Stomach (tissue), 9 donors: ENCODE data around the gene BTBD19. TPM values are rescaled to one million over a fixed set of nuclear protein-coding genes. Genes with fewer than 3 reads are reported as not detected.

Experiments used
- DNase-seq, 2 donors: peaks; one replicate each; pipeline versions ENCODE4 v3.0.0 to v3.0.0-alpha.2; 2013 to 2019
- H3K27ac ChIP-seq, 5 donors: fragments of 200-600 bp in 4 of 5; sonication (generic) in 4 of 5; one replicate each; pipeline ENCODE4 v1.5.1; 2013 to 2019; ENCODE audit warnings: mild to moderate bottlenecking in 1 of 5, moderate library complexity in 1 of 5
- H3K27me3 ChIP-seq, 3 donors: fragments of 200-600 bp; sonication (generic); one replicate each; pipeline ENCODE4 v1.5.1; 2017 to 2019; ENCODE audit warnings: mixed run types in 1 of 3
- H3K36me3 ChIP-seq, 4 donors: fragments of 200-600 bp; sonication (generic); 1 replicate in 3 of 4; 2 replicates in 1 of 4; pipeline ENCODE4 v1.5.1; 2016 to 2019
- H3K4me1 ChIP-seq, 4 donors: fragments of 200-600 bp; sonication (generic); one replicate each; pipeline ENCODE4 v1.5.1; 2016 to 2019
- H3K4me3 ChIP-seq, 4 donors: fragments of 200-600 bp; sonication (generic) in 3 of 4; one replicate each; pipeline ENCODE4 v1.5.1; 2016 to 2019; ENCODE audit warnings: mild to moderate bottlenecking in 1 of 4
- H3K9me3 ChIP-seq, 4 donors: fragments of 200-600 bp; sonication (generic); one replicate each; pipeline ENCODE4 v1.5.1; 2016 to 2019
- CTCF ChIP-seq, 7 experiments: fragments of 450-650 bp in 4 of 7; fragments of 200-600 bp in 3 of 7; sonication (generic) in 3 of 7; IDR thresholded peaks; one replicate each; pipeline ENCODE4 v1.5.1; 2016 to 2019; ENCODE audit warnings: antibody characterized with exemption in 7 of 7, control low read depth in 2 of 7, mild to moderate bottlenecking in 1 of 7
- EP300 ChIP-seq: sonication (generic); formaldehyde crosslinking; IDR thresholded peaks from one replicate; pipeline ENCODE4 v1.6.1; 2017; ENCODE audit warnings: antibody characterized with exemption
- POLR2A ChIP-seq, 4 donors: fragments of 450-650 bp; IDR thresholded peaks; one replicate each; pipeline ENCODE4 v1.6.1; 2016; ENCODE audit warnings: antibody characterized with exemption in 4 of 4, control low read depth in 2 of 4, mild to moderate bottlenecking in 1 of 4, moderate library complexity in 1 of 4
- POLR2AphosphoS5 ChIP-seq, 3 donors: sonication (generic); formaldehyde crosslinking; IDR thresholded peaks; one replicate each; pipeline ENCODE4 v1.6.1; 2016; ENCODE audit warnings: antibody characterized with exemption in 3 of 3
- WGBS, 5 donors: extraction: QIAGEN DNeasy Blood & Tissue Kit in 3 of 5; methylation state at CpG; one replicate each; pipeline versions ENCODE4 v1.1.5 to v1.1.7; 2013 to 2018; 5-methylcytosine and 5-hydroxymethylcytosine counted together
- intact Hi-C: fragments of 100-400 bp; cut with DNase I; formaldehyde crosslinking; loops from one replicate; pipeline ENCODE4 v1.15.1; 2023; ENCODE audit warnings: low total_unique reads
- polyA plus RNA-seq, 3 donors: library from polyadenylated mRNA; stranded (reverse); fragments of 200-250 nt; gene quantifications; one replicate each; pipeline ENCODE4 v1.2.3, GENCODE V29; 2013
- total RNA-seq, 5 donors: library from RNA; depleted of rRNA; stranded (reverse); fragments of >200 nt; gene quantifications; one replicate each; pipeline versions ENCODE4 v1.1.0 to v1.2.3, GENCODE V29; 2014 to 2016
- donor health status: healthy with polysubstance abuse.
- donor health status: Bipolar disorder and iron deficiency.
- donor health status: healthy.

The BTBD19 gene
- total and polyA plus RNA-seq, 8 donors = 0.89 to 4.1 (median 2.9) TPM; not detected in 2

- Histone ChIP-seq H3K36me3 (no peaks in the 10 kb centered on the region), H3K27me3 (peaks cover 0 to 13% (median 8%) of the 10 kb centered on the region in 3 donors), H3K9me3 (no peaks in the 10 kb centered on the region), H3K27ac (peak within 1 kb of the TSS in 3 of 5 donors; percentile 36 to 82 (median 49)), H3K4me3 (peak within 1 kb of the TSS; percentile 49 to 62 (median 57)), H3K4me1 (peaks cover 0 to 23% (median 14%) of the 10 kb centered on the region in 4 donors)
- peak; percentile 53 to 94 for DNase-seq
- intact Hi-C loops = no loop called here
- peak in 1 of 3 donors; percentile 12 for TF ChIP-seq POLR2AphosphoS5 (IDR thresholded peaks at IDR 0.05)
- TF ChIP-seq POLR2A (IDR thresholded peaks at IDR 0.05) = no peak
- no peak for TF ChIP-seq CTCF (IDR thresholded peaks at IDR 0.05)
- 0 to 3% (median 2%) methylated on average over 25 to 72 of the region's 72 CpGs for WGBS, 5 donors
Measured at GRCh38 chr1:44842862-44843655, 34.7 kb downstream of the BTBD19 start, which contains the start of gene PTCH2. TSS of gene PTCH2 (minus strand) at chr1:44843253. CDS start at chr1:44842932, 321 bp downstream.

- H3K36me3 ChIP-seq = peaks cover 5 to 17% (median 10%) of the 10 kb centered on the region in 4 donors
- no peak for DNase-seq
- TF ChIP-seq EP300 = no peak
- no peak for TF ChIP-seq CTCF (IDR thresholded peaks at IDR 0.05)
- no peak for TF ChIP-seq POLR2AphosphoS5 (IDR thresholded peaks at IDR 0.05)
- no peak for TF ChIP-seq POLR2A (IDR thresholded peaks at IDR 0.05)
- no peak overlapping the region for H3K27ac ChIP-seq
- peaks cover 0 to 13% (median 8%) of the 10 kb centered on the region in 3 donors for H3K27me3 ChIP-seq
- intact Hi-C loops = no loop called here
- H3K4me3 ChIP-seq = no peak overlapping the region
- 73 to 95% (median 91%) methylated on average over 1 of the region's 1 CpG for WGBS, 5 donors
- H3K9me3 ChIP-seq = no peaks in the 10 kb centered on the region
- H3K4me1 ChIP-seq = peaks cover 0 to 20% (median 14%) of the 10 kb centered on the region in 4 donors
Measured at GRCh38 chr1:44846985-44847384, 38.7 kb downstream of the BTBD19 start.

- intact Hi-C loops = no loop called here
- Histone ChIP-seq H3K27ac (no peak overlapping the region), H3K4me1 (peaks cover 0 to 11% (median 9%) of the 10 kb centered on the region in 4 donors), H3K27me3 (peaks cover 0 to 6% (median 5%) of the 10 kb centered on the region in 3 donors), H3K9me3 (no peaks in the 10 kb centered on the region), H3K4me3 (no peak overlapping the region), H3K36me3 (peaks cover 6 to 17% (median 10%) of the 10 kb centered on the region in 4 donors)
- TF ChIP-seq CTCF (IDR thresholded peaks at IDR 0.05) (no peak), POLR2A (IDR thresholded peaks at IDR 0.05) (no peak), EP300 (no peak), POLR2AphosphoS5 (IDR thresholded peaks at IDR 0.05) (no peak)
- DNase-seq = no peak
- WGBS, 5 donors = 72 to 89% (median 83%) methylated on average over 1 of the region's 1 CpG; no CpG with 5 or more reads in 1 of the 5 donors
Measured at GRCh38 chr1:44847845-44848244, 39.5 kb downstream of the BTBD19 start.

- WGBS, 5 donors = 73 to 88% (median 82%) methylated on average over 7 of the region's 7 CpGs
- no peak for DNase-seq
- Histone ChIP-seq H3K4me1 (peaks cover 0 to 3% (median under 1%) of the 10 kb centered on the region in 4 donors), H3K27ac (no peak overlapping the region), H3K36me3 (peaks cover 6 to 17% (median 12%) of the 10 kb centered on the region in 4 donors), H3K9me3 (no peaks in the 10 kb centered on the region), H3K27me3 (no peaks in the 10 kb centered on the region), H3K4me3 (no peak overlapping the region)
- TF ChIP-seq POLR2A (IDR thresholded peaks at IDR 0.05) (no peak), CTCF (IDR thresholded peaks at IDR 0.05) (no peak), EP300 (no peak), POLR2AphosphoS5 (IDR thresholded peaks at IDR 0.05) (no peak)
- intact Hi-C loops = no loop called here
Measured at GRCh38 chr1:44848456-44849181, 40.3 kb downstream of the BTBD19 start.
